ENCODE data around the gene NDFIP1. TPM values are rescaled to one million over a fixed set of nuclear protein-coding genes. Genes with fewer than 3 reads are reported as not detected.

The NDFIP1 gene
- total and polyA plus RNA-seq, 2 of the 13 experiments (the other 11 are each of a cell fraction or from before 2014, with no cell fraction given): 12.4 to 15.7 TPM

- FAIRE-seq (no peak), ATAC-seq (no peak), DNase-seq (ENCODE audit: low spot score) (no peak)
- CTCF ChIA-PET (ENCODE audit: low intra/inter-chr PET ratio, low total read pairs): no interaction called here
- Histone ChIP-seq H3K36me3 (replicated peaks in 1 of 2; ENCODE audit: control insufficient read depth in 1 of 2, insufficient read depth in 2 of 2, low read length in 2 of 2) (no peaks in the 10 kb centered on the region), H4K20me1 (ENCODE audit: insufficient read depth, low read length) (no peaks in the 10 kb centered on the region), H2AFZ (ENCODE audit: low read length) (no peak overlapping the region), H3K27me3 (ENCODE audit: control insufficient read depth in 1 of 2, insufficient read depth in 2 of 2, low read length in 2 of 2) (peaks cover 0 to 5% of the 10 kb centered on the region in 2 experiments; a peak in 1 of 5 replicates), H3K27ac (ENCODE audit: extremely low read length, insufficient read depth, low read length) (no peak overlapping the region), H3K4me3 (replicated peaks in 1 of 3; ENCODE audit: insufficient read depth in 1 of 3, low read depth in 2 of 3, low read length in 3 of 3) (peak overlapping the region in 1 of 3 experiments; percentile 39; a peak in 2 of 6 replicates), H3K9me3 (ENCODE audit: low read length) (no peaks in the 10 kb centered on the region), H3K4me2 (ENCODE audit: low read depth, low read length) (peak overlapping the region; percentile 64), H3K9ac (ENCODE audit: insufficient read depth, low read depth, low read length) (no peak overlapping the region), H3K4me1 (ENCODE audit: insufficient read depth, low read length) (peaks cover 60% of the 10 kb centered on the region), H3K79me2 (ENCODE audit: insufficient read depth, low read length) (no peaks in the 10 kb centered on the region)
- POLR2A ChIA-PET: interaction anchor here (1.0 kb wide), 1 partner anchor 24 kb away, joined by 3 read pairs; no protein-coding TSS in a partner anchor
- intact Hi-C loops (cut with micrococcal nuclease; ENCODE audit: unreplicated experiment) (no loop called here), in situ Hi-C loops (cut with HindIII; ENCODE audit: extremely low pct_ligation_motif_present, low pct_unique_long_range_greater_than_20kb) (no loop called here)
- no TSS peak for BruUV-seq (replicated peaks)
- no peak for TF ChIP-seq RBAK (CRISPR knock-in tag; IDR thresholded peaks at IDR 0.05)
- TF ChIP-seq ZNF790 (CRISPR knock-in tag; IDR thresholded peaks at IDR 0.05; ENCODE audit: borderline replicate concordance): no peak
- no peak for TF ChIP-seq GRHL1 (CRISPR knock-in tag; conservative IDR thresholded peaks at IDR 0.05)
- no peak for TF ChIP-seq ZNF142 (CRISPR knock-in tag; IDR thresholded peaks at IDR 0.05)
- no peak for TF ChIP-seq MIXL1 (CRISPR knock-in tag; IDR thresholded peaks at IDR 0.05)
- no peak for TF ChIP-seq LCORL (IDR thresholded peaks at IDR 0.05)
- TF ChIP-seq LCORL (CRISPR knock-in tag; IDR thresholded peaks at IDR 0.05): no peak
- no peak for TF ChIP-seq TRIM22 (IDR thresholded peaks at IDR 0.05)
These were observed 77.9 kb downstream of the NDFIP1 start for GRCh38 chr5:142186514-142186856.
